Tongue (tissue), 2 donors: Measurements from ENCODE around the gene MACROD2. TPM values are rescaled to one million over a fixed set of nuclear protein-coding genes. Genes with fewer than 3 reads are reported as not detected.
"Not testable (repeated sequence)": the region's sequence is repeated elsewhere in the genome, so short reads cannot be mapped to it uniquely, and the experiment has no call there.

ENCODE experiments used
- DNase-seq: peaks from one replicate; pipeline ENCODE4 v3.0.0-alpha.2; 2015
- total RNA-seq: library from RNA; depleted of rRNA; stranded (reverse); fragments of >200 nt; gene quantifications from one replicate; pipeline ENCODE4 v1.2.3, GENCODE V29; 2014

Gene MACROD2
- total RNA-seq, 1 donor from 2014 or later = 5.0 TPM

GRCh38 chr20:14193443-14193842, 198.1 kb downstream of the MACROD2 start:
- DNase-seq = no peak

GRCh38 chr20:14193885-14194284, 198.6 kb downstream of the MACROD2 start:
- no peak for DNase-seq

DNA sequence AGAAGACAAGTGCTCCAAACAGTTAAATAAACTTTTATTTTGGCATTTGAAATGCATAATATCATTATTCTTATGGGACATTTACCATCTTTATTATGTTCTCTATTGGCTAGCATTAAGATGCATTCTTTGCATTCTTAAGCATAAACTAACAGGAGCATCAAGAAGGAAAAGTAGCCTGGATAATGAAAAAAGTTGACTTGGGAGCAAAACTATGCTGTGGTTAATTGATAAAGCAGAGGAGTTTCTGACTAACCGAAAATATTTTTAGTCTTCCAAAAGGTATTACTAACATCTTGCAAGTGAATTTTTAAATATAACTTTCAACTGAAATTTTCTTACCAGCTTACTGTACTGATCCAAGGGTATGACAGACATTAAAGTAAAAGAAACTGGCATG, 201.8 kb downstream of the MACROD2 start:
- no peak for DNase-seq

GRCh38 chr20:14198416-14198815, 203.1 kb downstream of the MACROD2 start:
- DNase-seq = no peak

- DNase-seq = peak; percentile 24
Observed at GRCh38 chr20:14199111-14199510, 203.8 kb downstream of the MACROD2 start.

DNA sequence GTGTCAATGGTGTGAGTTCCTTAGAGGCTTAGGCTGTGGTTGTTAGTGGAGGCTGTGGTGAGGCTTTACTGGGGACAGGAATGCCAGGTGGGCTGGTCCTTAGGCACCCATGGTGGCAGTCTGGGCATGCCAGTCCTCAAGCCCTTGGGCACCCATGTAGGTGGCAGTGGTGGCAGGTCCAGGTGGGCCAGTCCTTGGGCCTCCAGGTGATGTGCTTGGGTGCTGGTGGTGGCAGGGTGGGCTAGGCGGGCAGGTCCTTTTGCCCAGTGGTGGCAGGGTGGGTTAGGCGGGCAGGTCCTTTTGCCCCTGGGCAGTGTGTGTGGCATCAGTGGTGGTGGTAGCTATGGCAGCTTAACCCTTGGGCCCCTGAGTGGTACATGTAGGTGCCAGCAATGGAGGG, 208.3 kb downstream of the MACROD2 start:
- no peak for DNase-seq

DNA sequence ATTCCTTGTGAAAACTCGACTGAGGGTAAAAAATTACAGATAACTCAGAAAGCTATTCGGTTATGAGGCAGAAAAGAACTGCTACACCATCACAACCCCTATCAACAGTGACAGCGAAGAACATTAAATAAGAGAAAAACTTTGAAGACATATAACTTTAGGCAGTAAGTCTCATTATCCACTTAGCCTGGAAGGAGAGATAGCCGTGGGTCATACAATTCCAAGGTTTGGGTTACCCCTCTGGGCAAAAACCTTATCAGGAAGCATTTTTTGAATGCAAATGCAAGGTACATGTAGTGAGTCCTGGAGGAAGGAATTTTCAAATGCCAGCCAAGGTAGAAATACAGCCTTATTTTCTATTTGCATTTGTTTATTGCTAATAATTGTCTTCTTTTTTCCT, 212.3 kb downstream of the MACROD2 start:
- DNase-seq = no peak

GRCh38 chr20:14208956-14209355, 213.6 kb downstream of the MACROD2 start:
- DNase-seq = no peak

DNA sequence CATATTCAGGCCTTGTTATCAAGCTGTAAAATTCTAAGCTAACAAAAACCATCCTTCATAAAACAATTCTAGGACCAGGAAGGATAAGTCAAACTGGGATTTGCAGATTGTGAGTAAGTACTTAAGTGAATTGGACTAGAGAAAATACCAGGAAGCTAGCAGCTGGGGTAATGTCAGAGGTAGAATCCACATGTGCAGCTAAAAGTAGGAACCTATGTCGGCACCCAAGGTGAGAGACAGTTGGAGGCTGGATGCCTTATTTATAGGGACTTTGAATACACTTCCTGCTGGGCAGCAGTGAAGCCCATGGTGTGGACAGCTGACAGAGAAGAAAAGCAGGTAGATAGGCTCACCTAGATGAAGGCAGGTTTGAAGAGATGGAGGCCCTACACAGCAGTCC, 214.8 kb downstream of the MACROD2 start:
- no peak for DNase-seq

- no peak for DNase-seq
Observed at GRCh38 chr20:14214046-14214445, 218.7 kb downstream of the MACROD2 start.

- DNase-seq = not testable (repeated sequence)
Observed at GRCh38 chr20:14215880-14216279, 220.6 kb downstream of the MACROD2 start.

GRCh38 chr20:14219801-14220461, 224.6 kb downstream of the MACROD2 start:
- DNase-seq = peak; percentile 15

DNA sequence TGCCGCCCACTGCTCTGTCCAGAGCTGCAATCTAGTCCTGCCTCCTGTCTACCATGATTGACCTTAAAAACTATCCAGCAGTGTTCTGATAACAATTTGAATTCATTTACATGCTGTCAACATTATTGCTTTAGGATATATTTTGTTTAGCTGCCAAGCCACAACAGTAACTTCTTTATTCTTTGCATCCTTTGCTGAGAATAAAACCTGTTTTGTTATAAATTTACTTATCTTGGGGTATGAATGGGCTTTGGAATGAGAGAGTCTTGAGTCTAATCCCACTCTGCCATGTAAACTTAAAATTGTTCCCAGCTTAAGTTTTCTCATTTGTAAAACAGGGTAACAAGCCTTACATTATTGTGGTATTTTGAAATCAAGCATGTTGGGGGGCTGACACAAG, 225.7 kb downstream of the MACROD2 start:
- DNase-seq = no peak

DNA sequence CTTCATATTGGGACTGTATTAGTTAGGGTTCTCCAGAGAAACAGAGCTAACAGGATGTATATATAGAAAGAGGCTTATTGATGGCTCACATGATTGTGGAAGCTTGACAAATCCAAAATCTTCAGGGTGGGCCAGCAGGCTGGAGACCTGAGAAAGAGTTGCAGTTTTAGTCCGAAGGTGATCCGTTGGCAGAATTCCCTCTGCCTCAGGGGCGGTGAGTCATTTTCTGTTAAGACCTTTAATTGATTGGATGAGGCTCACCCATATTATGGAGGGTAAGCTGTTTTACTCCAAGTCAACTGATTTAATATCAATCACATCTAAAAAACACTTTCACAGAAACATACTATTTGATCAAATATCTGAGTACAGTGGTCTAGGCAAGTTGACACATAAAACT, 228.5 kb downstream of the MACROD2 start:
- DNase-seq = no peak

- DNase-seq = peak; percentile 8
Observed at GRCh38 chr20:14226051-14227049, 231.0 kb downstream of the MACROD2 start.

DNA sequence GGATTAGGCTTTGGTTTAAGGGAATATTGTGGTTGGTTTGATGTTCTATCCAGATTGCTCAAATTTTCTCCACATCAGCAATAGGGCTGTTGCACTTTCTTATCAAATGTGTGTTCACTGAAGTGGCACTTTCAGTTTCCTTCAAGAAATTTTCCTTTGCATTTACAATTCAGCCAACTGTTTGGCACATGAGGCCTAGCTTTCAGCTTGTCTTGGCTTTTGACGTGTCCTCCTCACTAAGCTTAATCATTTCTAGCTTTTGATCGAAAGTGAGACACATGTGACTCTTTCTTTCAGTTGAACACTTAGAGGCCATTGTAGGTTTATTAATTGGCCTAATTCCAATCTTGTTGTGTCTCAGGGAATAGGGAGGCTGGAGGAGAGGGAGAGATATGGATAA, 237.3 kb downstream of the MACROD2 start:
- no peak for DNase-seq

- DNase-seq = no peak
Observed at GRCh38 chr20:14234666-14235295, 239.5 kb downstream of the MACROD2 start.

DNA sequence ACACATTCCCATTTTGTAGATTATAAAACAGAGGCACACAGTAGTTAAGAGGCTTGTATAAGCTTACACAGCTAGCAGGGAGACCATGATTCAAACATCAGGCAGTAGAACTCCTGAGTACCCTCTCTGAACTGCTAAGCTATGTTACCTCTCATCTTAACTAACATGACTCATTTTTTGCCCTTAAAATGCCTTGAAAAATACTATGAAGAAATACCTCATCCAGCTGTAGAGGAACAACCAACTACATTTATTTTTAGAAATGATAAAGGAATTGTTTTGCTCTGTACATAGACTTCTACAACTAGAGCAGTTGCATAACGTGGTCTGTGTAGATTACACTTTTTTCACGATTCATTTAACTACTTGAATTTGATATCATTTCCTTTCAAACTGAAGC, 240.0 kb downstream of the MACROD2 start:
- DNase-seq = no peak

GRCh38 chr20:14245368-14245970, 250.2 kb downstream of the MACROD2 start:
- peak; percentile 9 for DNase-seq

DNA sequence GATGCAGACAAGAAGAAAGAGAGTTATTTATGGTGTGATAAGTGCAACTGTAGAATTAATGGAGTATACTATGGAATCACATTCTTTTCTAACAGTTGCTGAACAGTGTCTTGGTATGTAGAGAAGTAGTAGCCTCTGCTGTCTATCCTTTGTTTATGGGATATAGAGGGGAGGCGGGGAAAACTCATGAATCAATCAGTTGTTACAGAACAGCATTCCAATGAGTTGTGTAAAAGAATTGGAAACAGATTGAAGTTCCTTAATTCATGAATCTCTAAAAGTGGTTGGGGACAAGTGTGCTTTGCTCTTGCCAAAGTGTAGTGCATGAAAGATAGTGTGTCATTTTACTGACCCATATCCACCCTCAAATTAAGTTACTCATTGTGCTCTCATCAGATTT, 264.4 kb downstream of the MACROD2 start:
- DNase-seq = peak; percentile 17

GRCh38 chr20:14260367-14260766, 265.1 kb downstream of the MACROD2 start:
- no peak for DNase-seq

- no peak for DNase-seq
Observed at GRCh38 chr20:14264869-14265268, 269.6 kb downstream of the MACROD2 start.

DNA sequence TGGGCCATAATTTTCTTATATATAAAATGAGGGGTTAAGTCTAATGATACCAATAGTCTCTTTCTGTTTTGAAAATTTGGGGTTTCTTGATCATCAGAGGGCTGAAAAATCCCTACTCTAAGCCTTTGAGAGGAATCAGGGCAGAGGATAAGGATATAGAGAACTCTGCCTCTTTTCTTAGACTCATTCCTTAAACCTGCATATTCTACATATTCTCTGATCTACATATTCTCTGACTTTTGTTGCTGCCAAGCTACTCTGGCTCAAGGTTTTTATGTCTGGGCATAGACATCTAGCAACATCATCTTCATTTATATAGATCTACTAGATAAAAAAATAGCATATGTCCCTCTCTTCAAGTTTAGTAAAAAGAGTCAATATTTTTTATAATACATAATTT, 270.9 kb downstream of the MACROD2 start:
- no peak for DNase-seq
